GM12878 (cell line): ENCODE measurements around the gene ARL15. TPM values are rescaled to one million over a fixed set of nuclear protein-coding genes. Genes with fewer than 3 reads are reported as not detected.

Experiments
- ATAC-seq: fragments of 200-7000 bp; cut with Tn5 transposase; 3 replicates; pipeline ENCODE4 v1.9.1; 2020; ENCODE audit warnings: mild to moderate bottlenecking, moderate library complexity
- BruUV-seq: library from RNA; stranded (reverse); fragments of 400-500 nt; replicated peaks from 2 replicates; lab custom pipeline; 2021; lab: Mats Ljungman, UMichigan
- CTCF ChIA-PET: fragments of 300-600 bp; sonication (Branson Sonifier 250); formaldehyde crosslinking; extraction: SDS; loops from one replicate; lab custom pipeline; 2021; ENCODE audit warnings: inconsistent platforms; lab: Yijun Ruan, JAX
- POLR2A ChIA-PET: fragments of 350-600 bp; formaldehyde crosslinking; extraction: SDS; loops from one replicate; lab custom pipeline; 2021; ENCODE audit warnings: inconsistent platforms; lab: Charles Lee
- RAD21 ChIA-PET: fragments of 300-600 bp; sonication (Branson Sonifier 250); formaldehyde crosslinking; loops from one replicate; lab custom pipeline; 2023; ENCODE audit warnings: antibody characterized with exemption; ENCODE audit not compliant: unreplicated experiment; lab: Charles Lee
- SMC1A ChIA-PET: fragments of 300-600 bp; sonication (Branson Sonifier 250); formaldehyde crosslinking; loops from one replicate; lab custom pipeline; 2023; ENCODE audit not compliant: unreplicated experiment, uncharacterized antibody; lab: Charles Lee
- DNase-seq: peaks from one replicate; pipeline ENCODE4 v3.0.0-alpha.2; 2011; ENCODE audit warnings: low read depth, low spot score
- FAIRE-seq: peaks from 3 replicates; lab custom pipeline; 2011; peaks lifted over from hg19 to GRCh38; lab: Jason Lieb, UNC
- H2AFZ ChIP-seq: 2 replicates; pipeline ENCODE4 v1.6.0; 2011; ENCODE audit warnings: low read depth, low read length, control low read depth; ENCODE audit not compliant: control insufficient read depth
- H3K27ac ChIP-seq: 2 replicates; pipeline ENCODE4 v1.5.1; 2011; ENCODE audit warnings: control low read depth; ENCODE audit not compliant: control insufficient read depth, insufficient read depth
- H3K27me3 ChIP-seq, 2 experiments: replicated peaks in 1 of 2; 2 replicates each; pipeline versions ENCODE4 v1.6.0 to v1.6.1; 2011; ENCODE audit warnings: low read length in 1 of 2; ENCODE audit not compliant: control insufficient read depth in 2 of 2, insufficient read depth in 2 of 2
- H3K36me3 ChIP-seq, 2 experiments: 2 replicates each; pipeline ENCODE4 v1.5.1; 2011; ENCODE audit warnings: low read length in 1 of 2; ENCODE audit not compliant: control insufficient read depth in 2 of 2, insufficient read depth in 2 of 2
- H3K4me1 ChIP-seq: 2 replicates; pipeline ENCODE4 v1.6.1; 2011; ENCODE audit warnings: mild to moderate bottlenecking, low read length, moderate library complexity, mixed read lengths; ENCODE audit not compliant: control insufficient read depth, insufficient read depth
- H3K4me2 ChIP-seq: 2 replicates; pipeline ENCODE4 v1.6.0; 2011; ENCODE audit warnings: control low read depth; ENCODE audit not compliant: control insufficient read depth, insufficient read depth
- H3K4me3 ChIP-seq: fragments of 200-600 bp; sonication (generic); 2 replicates; pipeline ENCODE4 v1.5.1; 2016
- H3K79me2 ChIP-seq: 2 replicates; pipeline ENCODE4 v1.6.0; 2011; ENCODE audit warnings: low read length; ENCODE audit not compliant: control insufficient read depth, insufficient read depth
- H3K9ac ChIP-seq: 2 replicates; pipeline ENCODE4 v1.8.0; 2011; ENCODE audit warnings: low read length, control low read depth, mixed read lengths; ENCODE audit not compliant: control insufficient read depth, insufficient read depth
- H3K9me3 ChIP-seq: replicated peaks from 3 replicates; pipeline ENCODE4 v1.5.1; 2011; ENCODE audit warnings: mild to moderate bottlenecking, low read length; ENCODE audit not compliant: control insufficient read depth, insufficient read depth
- H4K20me1 ChIP-seq: 2 replicates; pipeline ENCODE4 v1.6.0; 2011; ENCODE audit not compliant: control insufficient read depth, insufficient read depth
- RAD21 ChIP-seq: IDR thresholded peaks from 2 replicates; pipeline ENCODE4 v1.6.1; 2011; ENCODE audit warnings: mild to moderate bottlenecking, low read depth, low read length, moderate library complexity; ENCODE audit not compliant: insufficient read depth
- RB1 ChIP-seq: fragments of 450-650 bp; formaldehyde crosslinking; IDR thresholded peaks from 2 replicates; pipeline ENCODE4 v1.6.1; 2017; ENCODE audit warnings: mild to moderate bottlenecking, borderline replicate concordance
- SMC3 ChIP-seq: IDR thresholded peaks from 2 replicates; pipeline ENCODE4 v1.6.1; 2011; ENCODE audit warnings: low read length, improper control_type of control experiment, borderline replicate concordance
- WGBS: methylation state at CpG from one replicate; pipeline ENCODE4 v1.1.6; 2016; ENCODE audit warnings: low lambda C conversion rate; ENCODE audit not compliant: insufficient replicate concordance, insufficient coverage; ENCODE audit errors: missing lambda C conversion rate; 5-methylcytosine and 5-hydroxymethylcytosine counted together
- in situ Hi-C: fragments of 300-500 bp; cut with MboI; formaldehyde crosslinking; loops from 9 replicates; pipeline ENCODE4 v1.14.3; 2018; ENCODE audit warnings: mixed read lengths
- intact Hi-C: fragments of 100-400 bp; cut with micrococcal nuclease; formaldehyde crosslinking; loops from one replicate; pipeline ENCODE4 v1.14.2; 2022; ENCODE audit not compliant: unreplicated experiment
- polyA plus RNA-seq, 11 experiments: library from polyadenylated mRNA; depleted of rRNA in 4 of 11; unstranded in 6 of 11; stranded (reverse) in 5 of 11; fragments of >200 nt; fragmentation: Nextera tagmentation in 4 of 11; fragmentation: Illumina TruSeq in 1 of 11; extraction: Ambion mirVana in 4 of 11; extraction: Trizol in 1 of 11; gene quantifications; 1 replicate in 1 of 11; 2 replicates in 10 of 11; pipeline versions ENCODE4 v1.2.1 to v1.2.3, GENCODE V29; 2011 to 2016; ENCODE audit warnings: inconsistent platforms in 2 of 11, missing spikeins in 2 of 11, low read depth in 1 of 11
- total RNA-seq, 4 experiments: library from RNA; depleted of rRNA in 3 of 4; stranded (reverse); fragments of >200 nt in 3 of 4; fragmentation: Illumina TruSeq in 1 of 4; extraction: Trizol in 1 of 4; gene quantifications; 2 replicates each; pipeline versions ENCODE4 v1.2.1 to v1.2.3, GENCODE V29; 2013 to 2021
- TF ChIP-seq, protein P1 (sequence below), 3 experiments: IDR thresholded peaks in 2 of 3; conservative IDR thresholded peaks in 1 of 3; 2 replicates each; pipeline ENCODE4 v1.5.1; 2011; ENCODE audit warnings: low read depth in 3 of 3, low read length in 3 of 3, mild to moderate bottlenecking in 3 of 3, control low read depth in 2 of 3, moderate library complexity in 2 of 3, inconsistent platforms in 1 of 3, mixed read lengths in 1 of 3; ENCODE audit not compliant: control insufficient read depth in 2 of 3, insufficient read depth in 1 of 3; ENCODE audit errors: extremely low read depth in 1 of 3

Gene ARL15
- total and polyA plus RNA-seq, 10 of the 15 experiments (the other 5 are each of a cell fraction or from before 2014, with no cell fraction given) = 3.6 to 11.0 (median 7.7) TPM

DNA sequence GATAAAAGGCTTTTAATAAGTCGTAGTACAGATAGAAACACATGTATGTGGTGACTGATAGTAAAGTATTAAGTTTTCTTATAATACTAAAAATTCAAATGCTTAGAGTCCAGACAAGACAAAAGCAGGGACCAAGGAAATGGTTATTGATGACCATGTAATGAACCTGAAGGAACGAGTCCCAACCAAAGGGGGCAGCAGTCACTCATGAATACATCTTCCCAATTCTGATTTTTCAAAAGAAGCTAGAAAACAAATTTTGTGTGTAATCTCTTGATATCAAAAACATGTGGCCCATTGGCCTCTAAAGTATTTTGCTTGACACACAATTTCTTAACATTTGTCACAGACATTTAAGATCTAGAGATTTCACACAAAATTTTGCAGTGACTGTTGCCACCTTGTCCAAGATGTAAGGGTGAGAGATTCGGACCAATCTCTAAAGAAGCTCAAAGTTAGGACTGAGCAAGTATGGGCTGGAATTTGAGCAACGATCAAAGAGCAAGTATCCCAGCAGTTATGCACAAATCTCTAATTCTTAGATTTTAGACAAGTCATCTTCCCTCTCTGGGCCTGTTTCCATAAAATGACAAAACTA, 66.8 kb downstream of the ARL15 start:
- no peaks in the 10 kb centered on the region for H3K27me3 ChIP-seq
- TF ChIP-seq RB1 (no peak), SMC3 (peak; percentile 42; the same call in 1 of the 2 replicates), RAD21 (peak; percentile 86)
- TF ChIP-seq, protein P1, sequence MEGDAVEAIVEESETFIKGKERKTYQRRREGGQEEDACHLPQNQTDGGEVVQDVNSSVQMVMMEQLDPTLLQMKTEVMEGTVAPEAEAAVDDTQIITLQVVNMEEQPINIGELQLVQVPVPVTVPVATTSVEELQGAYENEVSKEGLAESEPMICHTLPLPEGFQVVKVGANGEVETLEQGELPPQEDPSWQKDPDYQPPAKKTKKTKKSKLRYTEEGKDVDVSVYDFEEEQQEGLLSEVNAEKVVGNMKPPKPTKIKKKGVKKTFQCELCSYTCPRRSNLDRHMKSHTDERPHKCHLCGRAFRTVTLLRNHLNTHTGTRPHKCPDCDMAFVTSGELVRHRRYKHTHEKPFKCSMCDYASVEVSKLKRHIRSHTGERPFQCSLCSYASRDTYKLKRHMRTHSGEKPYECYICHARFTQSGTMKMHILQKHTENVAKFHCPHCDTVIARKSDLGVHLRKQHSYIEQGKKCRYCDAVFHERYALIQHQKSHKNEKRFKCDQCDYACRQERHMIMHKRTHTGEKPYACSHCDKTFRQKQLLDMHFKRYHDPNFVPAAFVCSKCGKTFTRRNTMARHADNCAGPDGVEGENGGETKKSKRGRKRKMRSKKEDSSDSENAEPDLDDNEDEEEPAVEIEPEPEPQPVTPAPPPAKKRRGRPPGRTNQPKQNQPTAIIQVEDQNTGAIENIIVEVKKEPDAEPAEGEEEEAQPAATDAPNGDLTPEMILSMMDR (IDR thresholded peaks at IDR 0.05 in 2 of 3, conservative IDR thresholded peaks at IDR 0.05 in 1 of 3; ENCODE audit: control insufficient read depth in 2 of 3, extremely low read depth in 1 of 3, insufficient read depth in 1 of 3, low read depth in 3 of 3, low read length in 3 of 3) = peak; percentile 57 to 72 (median 72); a peak in 5 of 6 replicates
- TF ChIP-seq, all 136 proteins: peak for 3
- no peaks in the 10 kb centered on the region for H3K36me3 ChIP-seq
- WGBS = 33% methylated on average over 4 of the region's 4 CpGs
- ChIA-PET CTCF (interaction anchor here (0.6 to 5.8 kb wide), 44 partner anchors 9 to 1143 kb away, joined by 3 to 96 read pairs (median 4); partner anchors contain the start of gene ARL15), POLR2A (interaction anchor here (1.0 kb wide), 1 partner anchor 67 kb away, joined by 3 read pairs; the partner anchor contains the start of gene ARL15), RAD21 (interaction anchor here (0.7 to 3.1 kb wide), 19 partner anchors 9 to 601 kb away, joined by 3 to 40 read pairs (median 5); partner anchors contain the start of gene ARL15), SMC1A (interaction anchor here (0.5 to 2.6 kb wide), 21 partner anchors 9 to 767 kb away, joined by 3 to 29 read pairs (median 4); partner anchors contain the start of gene ARL15)
- H3K4me3 ChIP-seq = no peak overlapping the region
- DNase-seq (no peak), FAIRE-seq (peak; percentile 23), ATAC-seq (peak; percentile 84)
- H3K4me1 ChIP-seq = no peaks in the 10 kb centered on the region
- no peak overlapping the region for H3K27ac ChIP-seq
- no peaks in the 10 kb centered on the region for H3K79me2 ChIP-seq
- in situ Hi-C loops = no loop called here
- intact Hi-C loops = loop anchor here (1.0 to 10.0 kb wide), 3 partner anchors 176 to 621 kb away; no protein-coding TSS in a partner anchor
- no peaks in the 10 kb centered on the region for H4K20me1 ChIP-seq
- BruUV-seq = no TSS peak
- no peak overlapping the region for H3K9ac ChIP-seq
- H2AFZ ChIP-seq = no peak overlapping the region
- no peak overlapping the region for H3K4me2 ChIP-seq
- no peaks in the 10 kb centered on the region for H3K9me3 ChIP-seq
